Activated T-cell treated with anti-CD3 and anti-CD28 coated beads, Interleukin-2, amount 50 U/mL, for 72 hours (primary cell): ENCODE data around the gene ERCC6. TPM values are rescaled to one million over a fixed set of nuclear protein-coding genes. Genes with fewer than 3 reads are reported as not detected.

Source experiments
- ATAC-seq, 2 donors: fragments of 150-1000 bp; cut with Tn5 transposase; replicated peaks in 1 of 2; 2 replicates each; pipeline ENCODE4 v1.10.0; 2021; ENCODE audit warnings: moderate library complexity in 2 of 2, mild to moderate bottlenecking in 1 of 2
- DNase-seq, 2 donors: peaks; one replicate each; pipeline ENCODE4 v3.0.0; 2021 to 2022; ENCODE audit warnings: mixed read lengths in 1 of 2
- H3K27ac Mint-ChIP-seq: one replicate; pipeline ENCODE4 v1.8.0; 2022; ENCODE audit warnings: mild to moderate bottlenecking, moderate library complexity, mixed read lengths
- H3K27me3 Mint-ChIP-seq: one replicate; pipeline ENCODE4 v1.8.0; 2022; ENCODE audit warnings: low read depth, mixed read lengths
- H3K36me3 Mint-ChIP-seq, 2 donors: one replicate each; pipeline ENCODE4 v1.8.0; 2022; ENCODE audit warnings: mixed read lengths in 2 of 2, mild to moderate bottlenecking in 1 of 2; ENCODE audit not compliant: insufficient read depth in 2 of 2
- H3K4me1 Mint-ChIP-seq: one replicate; pipeline ENCODE4 v1.8.0; 2022; ENCODE audit warnings: low read depth, mixed read lengths
- H3K4me3 Mint-ChIP-seq, 2 donors: one replicate each; pipeline ENCODE4 v1.8.0; 2022; ENCODE audit warnings: mild to moderate bottlenecking in 2 of 2, mixed read lengths in 2 of 2, moderate library complexity in 2 of 2
- H3K9me3 Mint-ChIP-seq, 2 donors: one replicate each; pipeline ENCODE4 v1.8.0; 2022; ENCODE audit warnings: mixed read lengths in 2 of 2
- total RNA-seq, 2 donors: library from RNA; stranded (reverse); gene quantifications; one replicate each; pipeline ENCODE4 v1.2.3, GENCODE V29; 2022

ERCC6 gene
- total RNA-seq, 2 donors from 2014 or later, result 29.4 to 33.6 TPM

DNA sequence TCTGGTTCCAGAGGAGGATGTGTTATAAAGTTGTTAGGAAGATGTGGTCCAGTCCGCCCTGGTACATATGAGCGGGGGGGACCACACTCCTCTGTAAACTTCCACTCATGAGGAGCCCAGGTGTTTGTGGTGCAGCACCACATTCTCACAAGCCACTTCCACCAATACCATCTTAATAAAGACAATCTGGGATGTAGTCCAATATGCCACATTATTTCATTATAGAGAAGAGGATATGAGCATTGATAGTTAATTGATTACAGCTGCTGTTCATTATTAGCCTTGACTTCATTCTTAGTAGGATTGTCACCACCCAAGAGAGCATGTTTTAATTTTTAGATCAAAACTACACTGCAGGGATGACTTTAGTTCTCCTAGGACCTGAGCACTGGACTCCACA is 40.5 kb downstream of the ERCC6 start:
- ATAC-seq, result no peak
- Mint-ChIP-seq H3K9me3 (no peaks in the 10 kb centered on the region), H3K4me1 (no peaks in the 10 kb centered on the region)

DNA sequence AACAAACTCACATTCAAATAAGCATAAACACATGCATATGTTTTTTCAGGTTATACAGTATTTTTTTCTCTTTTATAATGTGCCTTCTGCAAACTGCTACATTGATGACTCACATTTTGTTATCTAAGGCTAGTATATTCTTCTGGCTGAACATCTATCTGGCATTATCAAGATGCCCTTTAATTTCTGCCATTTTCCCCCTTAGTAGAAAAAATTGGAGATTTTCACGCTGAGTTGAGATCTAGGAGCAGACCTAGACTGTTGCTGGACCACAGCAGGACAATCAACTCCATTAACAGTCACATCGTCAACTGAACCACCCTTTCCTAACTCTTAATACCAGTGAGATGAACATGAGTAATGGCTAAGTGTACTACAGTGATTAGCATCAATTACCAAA is 41.6 kb downstream of the ERCC6 start:
- Mint-ChIP-seq H3K4me3 (no peak overlapping the region), H3K27me3 (no peaks in the 10 kb centered on the region), H3K27ac (no peak overlapping the region), H3K9me3 (no peaks in the 10 kb centered on the region), H3K36me3 (peaks cover 1 to 2% of the 10 kb centered on the region in 2 donors), H3K4me1 (no peaks in the 10 kb centered on the region)
- DNase-seq, result no peak
- no peak for ATAC-seq

More for the DNA sequence above, 40.5 kb downstream of the ERCC6 start:
- DNase-seq, result no peak
- no peaks in the 10 kb centered on the region for H3K27me3 Mint-ChIP-seq
- H3K27ac Mint-ChIP-seq, result no peak overlapping the region
- no peak overlapping the region for H3K4me3 Mint-ChIP-seq
- H3K36me3 Mint-ChIP-seq, result peaks cover 1 to 2% of the 10 kb centered on the region in 2 donors

DNA sequence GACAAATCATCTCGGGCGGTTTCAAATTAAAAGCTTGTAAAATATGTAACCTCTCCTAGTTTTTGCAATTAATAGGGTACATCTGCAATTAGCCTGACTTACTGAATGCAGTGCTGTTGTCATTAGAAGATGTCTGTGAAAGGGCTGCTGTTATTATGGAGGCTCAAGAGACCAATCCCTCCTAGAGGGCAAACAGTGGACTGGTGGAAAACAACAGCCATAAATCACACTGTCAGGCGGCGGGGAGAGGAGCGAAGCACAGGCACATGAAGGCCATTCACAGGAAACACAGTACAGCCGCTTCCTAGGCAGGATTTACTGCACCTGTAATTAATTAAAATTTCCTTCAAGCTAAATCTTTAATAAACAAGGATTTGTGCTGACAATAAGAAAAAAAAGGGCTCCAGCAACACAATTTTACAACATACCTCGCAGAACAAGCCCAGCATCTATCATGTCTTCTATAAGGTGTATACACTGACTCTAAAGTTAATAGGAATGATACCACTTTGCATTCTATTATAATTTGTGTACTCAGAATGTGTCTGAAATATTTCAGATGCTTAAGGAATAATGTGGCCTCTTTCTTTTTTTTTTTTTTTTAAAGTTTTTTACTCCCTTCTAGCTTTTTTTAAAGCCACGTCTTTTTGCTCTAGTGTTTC is 50.7 kb downstream of the ERCC6 start:
- Mint-ChIP-seq H3K4me3 (no peak overlapping the region), H3K27ac (no peak overlapping the region), H3K4me1 (peaks cover 5% of the 10 kb centered on the region), H3K36me3 (no peaks in the 10 kb centered on the region), H3K9me3 (no peaks in the 10 kb centered on the region), H3K27me3 (no peaks in the 10 kb centered on the region)
- ATAC-seq, result no peak
- DNase-seq, result no peak

DNA sequence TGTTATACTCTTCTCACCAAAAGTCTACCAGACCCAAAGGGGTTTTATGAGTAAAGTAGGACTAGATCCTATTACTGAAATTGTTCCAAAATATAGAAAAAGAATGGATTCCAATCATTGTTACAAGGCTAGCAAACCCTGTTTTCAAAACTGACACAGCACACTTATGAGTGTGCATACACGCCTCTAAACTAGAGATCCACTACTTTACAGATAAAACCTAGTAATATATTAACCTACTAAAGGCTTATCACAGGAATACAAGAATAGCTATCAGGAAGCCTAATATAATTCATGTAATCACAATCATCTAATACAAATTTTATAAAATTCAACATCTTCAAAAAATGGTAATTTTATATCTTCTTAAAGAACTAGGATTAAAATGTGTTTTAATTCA is 52.2 kb downstream of the ERCC6 start:
- Mint-ChIP-seq H3K9me3 (no peaks in the 10 kb centered on the region), H3K4me1 (peaks cover 5% of the 10 kb centered on the region), H3K36me3 (no peaks in the 10 kb centered on the region), H3K27ac (no peak overlapping the region), H3K4me3 (no peak overlapping the region), H3K27me3 (no peaks in the 10 kb centered on the region)
- no peak for DNase-seq
- ATAC-seq, result no peak

DNA sequence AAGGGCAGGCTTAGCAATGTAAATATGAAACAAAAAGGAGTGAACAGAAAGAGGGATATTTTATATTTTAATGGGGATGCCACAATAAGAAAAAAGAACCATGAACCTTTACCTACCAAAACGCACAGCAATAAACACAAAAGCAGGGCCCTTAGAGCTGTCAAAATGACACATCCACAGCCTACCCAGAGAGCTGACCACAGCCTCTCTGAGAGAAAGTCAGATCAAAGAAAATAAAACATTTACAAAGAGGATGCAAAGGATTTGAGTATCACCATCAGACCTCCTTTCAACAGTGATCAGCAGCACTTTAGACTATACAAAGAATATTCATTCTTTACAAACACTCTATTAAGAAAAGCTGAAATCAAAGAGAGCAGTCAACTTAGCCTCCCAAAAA is 52.9 kb downstream of the ERCC6 start:
- ATAC-seq (no peak), DNase-seq (no peak)
- H3K36me3 Mint-ChIP-seq, result no peaks in the 10 kb centered on the region
- H3K9me3 Mint-ChIP-seq, result no peaks in the 10 kb centered on the region
- no peak overlapping the region for H3K27ac Mint-ChIP-seq
- peaks cover 5% of the 10 kb centered on the region for H3K4me1 Mint-ChIP-seq
- H3K27me3 Mint-ChIP-seq, result no peaks in the 10 kb centered on the region
- H3K4me3 Mint-ChIP-seq, result no peak overlapping the region

DNA sequence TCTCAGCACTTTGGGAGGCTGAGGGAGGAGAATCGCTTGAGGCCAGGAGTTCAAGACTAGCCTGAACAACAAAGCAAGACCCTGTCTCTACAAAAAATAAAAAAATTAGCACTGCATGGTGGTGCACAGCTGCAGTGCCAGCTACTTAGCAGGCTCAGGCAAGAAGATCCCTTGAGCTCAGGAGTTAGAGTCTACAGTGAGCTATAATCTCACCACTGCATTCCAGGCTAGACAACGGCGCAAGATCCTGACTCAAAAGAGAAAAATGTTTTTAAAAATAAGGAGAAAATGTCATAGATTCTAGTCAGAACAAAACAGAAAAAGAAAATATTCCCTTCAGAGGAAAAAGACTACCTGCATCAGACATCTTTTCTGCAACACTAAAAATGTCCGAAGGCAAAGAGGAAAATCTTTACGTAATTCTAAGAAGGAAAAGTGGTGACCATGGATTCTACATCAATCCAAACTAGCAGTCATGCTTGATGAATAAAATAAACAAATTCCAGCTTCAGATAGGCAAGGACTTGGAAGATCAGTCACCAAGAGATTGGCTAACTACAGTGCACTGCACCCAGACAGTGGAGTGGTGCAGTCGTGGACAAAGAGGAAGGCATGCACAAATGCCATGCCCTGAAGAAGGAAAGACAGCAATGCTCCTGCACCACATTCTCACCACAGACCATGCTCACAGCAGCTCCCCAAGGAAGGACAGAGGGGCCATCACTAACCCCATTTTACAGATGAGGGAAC is 54.3 kb downstream of the ERCC6 start:
- no peak overlapping the region for H3K27ac Mint-ChIP-seq
- DNase-seq (no peak), ATAC-seq (no peak)
- peaks cover 5% of the 10 kb centered on the region for H3K4me1 Mint-ChIP-seq
- H3K36me3 Mint-ChIP-seq, result no peaks in the 10 kb centered on the region
- H3K4me3 Mint-ChIP-seq, result no peak overlapping the region
- H3K9me3 Mint-ChIP-seq, result no peaks in the 10 kb centered on the region
- H3K27me3 Mint-ChIP-seq, result no peaks in the 10 kb centered on the region

DNA sequence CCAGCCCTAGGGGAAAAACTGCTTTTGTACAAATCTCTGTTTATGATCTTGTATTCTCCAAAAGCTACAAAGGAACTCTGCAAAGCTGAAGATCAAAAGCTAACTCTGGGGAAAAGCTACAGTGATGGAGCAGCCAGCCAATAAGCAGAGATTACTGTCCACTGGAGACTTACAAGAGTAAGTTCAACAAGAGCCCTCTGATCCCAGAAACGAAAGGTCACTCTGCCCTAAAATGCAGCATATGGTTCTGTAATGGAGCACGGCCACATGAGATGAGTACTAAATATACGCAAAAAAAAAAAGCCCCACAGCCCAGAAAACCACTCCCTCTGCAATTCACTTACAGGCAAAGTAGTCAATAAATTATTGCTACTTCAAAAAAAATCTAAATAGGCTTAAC is 60.1 kb downstream of the ERCC6 start:
- DNase-seq (no peak), ATAC-seq (no peak)
- no peak overlapping the region for H3K27ac Mint-ChIP-seq
- H3K4me3 Mint-ChIP-seq, result no peak overlapping the region
- H3K9me3 Mint-ChIP-seq, result no peaks in the 10 kb centered on the region
- H3K27me3 Mint-ChIP-seq, result no peaks in the 10 kb centered on the region
- H3K36me3 Mint-ChIP-seq, result peaks cover 4 to 11% of the 10 kb centered on the region in 2 donors
- H3K4me1 Mint-ChIP-seq, result no peaks in the 10 kb centered on the region

DNA sequence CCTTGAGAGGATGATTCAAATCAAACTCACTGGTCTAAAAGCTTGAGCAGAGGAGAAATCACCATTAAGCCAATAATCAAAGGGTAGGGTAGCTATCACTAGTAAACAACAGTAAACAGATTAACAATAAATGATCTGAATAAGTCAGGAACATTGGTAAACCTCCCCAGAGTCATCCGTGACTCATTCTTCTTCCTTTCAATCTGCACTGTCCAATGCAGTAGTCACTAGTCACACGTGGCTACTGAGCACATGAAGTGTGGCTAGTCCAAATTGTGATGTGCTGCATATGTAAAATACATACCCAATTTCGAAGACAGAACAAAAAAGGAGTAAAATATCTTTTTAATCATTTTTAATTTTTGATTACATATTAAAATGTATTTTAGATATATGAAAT is 64.0 kb downstream of the ERCC6 start:
- H3K9me3 Mint-ChIP-seq, result no peaks in the 10 kb centered on the region
- ATAC-seq, result no peak
- no peak for DNase-seq
- no peaks in the 10 kb centered on the region for H3K27me3 Mint-ChIP-seq
- H3K4me1 Mint-ChIP-seq, result no peaks in the 10 kb centered on the region
- H3K27ac Mint-ChIP-seq, result no peak overlapping the region
- no peak overlapping the region for H3K4me3 Mint-ChIP-seq
- peaks cover 14 to 23% of the 10 kb centered on the region in 2 donors for H3K36me3 Mint-ChIP-seq

DNA sequence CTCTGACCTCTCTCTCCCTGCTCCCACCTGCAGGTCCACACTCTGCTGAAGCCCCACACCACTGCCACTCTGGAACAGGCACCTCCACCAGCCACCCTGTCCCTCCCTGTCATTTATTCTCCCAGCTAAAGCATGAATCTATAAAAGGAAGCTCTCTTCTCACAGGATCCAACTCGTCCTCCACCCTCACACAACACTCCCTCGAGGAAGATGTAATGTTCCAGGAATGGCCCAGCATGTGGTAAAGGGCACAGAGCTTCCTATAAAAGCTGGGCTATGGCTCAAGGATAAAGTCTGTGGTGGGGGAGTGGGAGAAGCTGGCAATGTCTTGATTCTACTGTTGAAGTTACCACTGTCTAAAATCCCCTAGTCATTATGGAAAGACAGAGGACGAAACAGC is 67.4 kb downstream of the ERCC6 start:
- ATAC-seq, result no peak
- Mint-ChIP-seq H3K27ac (no peak overlapping the region), H3K9me3 (no peaks in the 10 kb centered on the region), H3K36me3 (peaks cover 21% of the 10 kb centered on the region in 2 donors), H3K4me1 (no peaks in the 10 kb centered on the region), H3K4me3 (no peak overlapping the region), H3K27me3 (no peaks in the 10 kb centered on the region)
- DNase-seq, result no peak

DNA sequence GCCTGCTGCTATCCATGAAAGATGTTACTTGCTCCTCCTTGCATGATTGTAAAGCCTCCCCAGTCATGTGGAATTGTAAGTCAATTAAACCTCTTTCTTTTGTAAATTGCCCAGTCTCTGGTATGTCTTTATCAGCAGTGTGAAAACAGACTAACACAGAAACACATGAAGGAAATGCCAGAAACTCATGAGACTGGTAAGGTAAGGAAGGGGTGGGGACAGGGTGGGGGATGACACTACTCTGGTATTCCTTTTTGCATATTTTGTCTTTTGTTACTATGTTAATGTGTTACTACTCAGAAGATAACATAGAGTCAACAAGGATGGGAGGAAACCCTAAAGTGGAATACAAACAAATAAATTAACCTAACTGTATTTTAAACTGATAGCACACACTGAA is 73.2 kb downstream of the ERCC6 start:
- no peak for DNase-seq
- Mint-ChIP-seq H3K27me3 (no peaks in the 10 kb centered on the region), H3K9me3 (peaks cover 6 to 9% of the 10 kb centered on the region in 2 donors), H3K27ac (no peak overlapping the region), H3K36me3 (peaks cover 29 to 32% of the 10 kb centered on the region in 2 donors), H3K4me1 (no peaks in the 10 kb centered on the region), H3K4me3 (no peak overlapping the region)
- no peak for ATAC-seq

Other genes with a start within 250 kb of the ERCC6 start
- gene C10orf71, start 240.0 kb downstream of the ERCC6 start, total RNA-seq, result not detected
- not detected for gene DRGX, start 143.0 kb downstream of the ERCC6 start, total RNA-seq
- not detected for gene SLC18A3, start 71.2 kb upstream of the ERCC6 start, total RNA-seq
- under 1 TPM in 1 of 2 donors, not detected in 1; 0.14 TPM for gene CHAT, start 74.9 kb upstream of the ERCC6 start, total RNA-seq
- not detected for gene C10orf53, start 140.5 kb upstream of the ERCC6 start, total RNA-seq
- gene OGDHL, start 223.2 kb upstream of the ERCC6 start, total RNA-seq, result under 1 TPM; 0.67 to 0.99 TPM